Ovary (tissue), 3 donors: ENCODE results near the gene HDAC9.

Experiments
- EP300 ChIP-seq: sonication (generic); formaldehyde crosslinking; IDR thresholded peaks from one replicate; pipeline ENCODE4 v1.6.1; 2017; ENCODE audit warnings: antibody characterized with exemption
- POLR2A ChIP-seq: fragments of 450-650 bp; IDR thresholded peaks from one replicate; pipeline ENCODE4 v1.6.1; 2017; ENCODE audit warnings: antibody characterized with exemption, mild to moderate bottlenecking, moderate library complexity
- TF ChIP-seq, protein P1 (sequence below), 3 donors: fragments of 450-650 bp in 2 of 3; fragments of 200-600 bp in 1 of 3; IDR thresholded peaks; one replicate each; pipeline versions ENCODE4 v1.5.1 to v1.8.0; 2016 to 2022; ENCODE audit warnings: antibody characterized with exemption in 3 of 3, mild to moderate bottlenecking in 1 of 3
- donor health status: DM: no; HTN: no; CAD: no.

DNA sequence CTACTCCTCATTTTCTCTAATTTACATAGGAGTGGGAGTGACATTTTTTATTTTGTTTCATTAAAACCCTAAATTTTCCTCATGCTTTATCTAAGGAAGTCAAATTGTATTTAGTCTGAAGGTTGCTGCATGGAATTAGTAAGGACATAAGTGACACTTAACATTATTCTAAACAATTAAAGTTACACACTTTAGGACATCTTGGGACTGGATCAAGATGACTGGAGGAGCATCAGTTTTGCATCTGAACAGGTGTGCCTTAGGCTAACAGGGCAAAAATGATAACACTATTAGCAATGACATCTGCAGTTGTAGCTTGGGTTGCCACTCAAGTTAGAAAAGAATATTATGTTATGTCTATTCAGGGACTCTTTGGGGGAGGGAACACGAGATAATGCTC lies 199.4 kb downstream of the HDAC9 start:
- TF ChIP-seq POLR2A (no peak), EP300 (no peak)
- TF ChIP-seq, protein P1, sequence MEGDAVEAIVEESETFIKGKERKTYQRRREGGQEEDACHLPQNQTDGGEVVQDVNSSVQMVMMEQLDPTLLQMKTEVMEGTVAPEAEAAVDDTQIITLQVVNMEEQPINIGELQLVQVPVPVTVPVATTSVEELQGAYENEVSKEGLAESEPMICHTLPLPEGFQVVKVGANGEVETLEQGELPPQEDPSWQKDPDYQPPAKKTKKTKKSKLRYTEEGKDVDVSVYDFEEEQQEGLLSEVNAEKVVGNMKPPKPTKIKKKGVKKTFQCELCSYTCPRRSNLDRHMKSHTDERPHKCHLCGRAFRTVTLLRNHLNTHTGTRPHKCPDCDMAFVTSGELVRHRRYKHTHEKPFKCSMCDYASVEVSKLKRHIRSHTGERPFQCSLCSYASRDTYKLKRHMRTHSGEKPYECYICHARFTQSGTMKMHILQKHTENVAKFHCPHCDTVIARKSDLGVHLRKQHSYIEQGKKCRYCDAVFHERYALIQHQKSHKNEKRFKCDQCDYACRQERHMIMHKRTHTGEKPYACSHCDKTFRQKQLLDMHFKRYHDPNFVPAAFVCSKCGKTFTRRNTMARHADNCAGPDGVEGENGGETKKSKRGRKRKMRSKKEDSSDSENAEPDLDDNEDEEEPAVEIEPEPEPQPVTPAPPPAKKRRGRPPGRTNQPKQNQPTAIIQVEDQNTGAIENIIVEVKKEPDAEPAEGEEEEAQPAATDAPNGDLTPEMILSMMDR (IDR thresholded peaks at IDR 0.05): no peak
